ENCODE results near the gene ACTL10. TPM values are rescaled to one million over a fixed set of nuclear protein-coding genes. Genes with fewer than 3 reads are reported as not detected.

Gene ACTL10
- total RNA-seq, 2 donors from 2014 or later: 1.7 to 4.3 TPM

GRCh38 chr20:33663161-33664084 lies 3.3 kb upstream of the ACTL10 start:
- Mint-ChIP-seq H3K9me3 (no peaks in the 10 kb centered on the region), H3K36me3 (no peaks in the 10 kb centered on the region)
- peak; percentile 81 to 84 for ATAC-seq

DNA sequence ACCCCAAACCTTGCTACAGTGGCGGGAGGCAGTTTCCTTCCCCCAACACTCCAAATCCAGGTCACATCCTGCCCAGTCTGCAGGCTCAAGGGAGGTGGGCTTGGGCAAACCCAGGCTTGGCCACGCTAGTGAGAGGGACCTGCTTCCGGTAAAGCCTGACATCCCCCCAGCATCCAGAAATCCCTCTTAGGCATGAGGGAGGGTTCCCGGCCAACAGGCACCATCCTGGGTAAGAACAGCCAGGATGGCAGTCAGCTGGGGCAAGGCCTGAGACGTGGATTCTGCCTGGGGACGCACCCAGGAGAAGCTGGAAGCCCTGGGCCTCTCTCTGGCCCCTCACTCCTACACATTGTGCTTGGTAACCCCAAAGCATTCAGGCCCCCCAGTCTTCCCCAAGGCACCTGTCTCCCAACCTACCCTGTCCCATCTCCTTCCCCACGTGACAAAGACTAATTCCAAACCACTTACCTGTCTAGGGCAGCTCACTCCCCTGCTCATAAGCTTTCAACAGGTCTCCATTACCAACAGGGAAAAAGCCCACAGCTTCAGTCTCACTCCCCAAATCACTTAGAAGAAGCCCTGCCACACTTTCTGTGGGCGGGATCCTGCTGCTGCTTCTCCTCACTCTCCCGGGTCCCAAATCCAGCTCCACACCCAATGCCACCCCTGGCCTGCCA lies 2.5 kb upstream of the ACTL10 start:
- H3K27me3 Mint-ChIP-seq: no peaks in the 10 kb centered on the region
- H3K4me1 Mint-ChIP-seq (ENCODE audit: low read depth in 2 of 2): peaks cover 22 to 29% of the 10 kb centered on the region in 2 donors
- peak overlapping the region; percentile 87 for H3K4me3 Mint-ChIP-seq
- H3K27ac Mint-ChIP-seq: peak overlapping the region; percentile 80 to 86
- DNase-seq (ENCODE audit: low spot score) (no peak), ATAC-seq (no peak)
- H3K9me3 Mint-ChIP-seq: no peaks in the 10 kb centered on the region
- no peaks in the 10 kb centered on the region for H3K36me3 Mint-ChIP-seq

More at GRCh38 chr20:33663161-33664084, 3.3 kb upstream of the ACTL10 start:
- no peaks in the 10 kb centered on the region for H3K27me3 Mint-ChIP-seq
- peak overlapping the region; percentile 80 to 86 for H3K27ac Mint-ChIP-seq
- H3K4me1 Mint-ChIP-seq (ENCODE audit: low read depth in 2 of 2): peaks cover 22 to 27% of the 10 kb centered on the region in 2 donors
- DNase-seq (ENCODE audit: low spot score): peak; percentile 92
- H3K4me3 Mint-ChIP-seq: peak overlapping the region; percentile 87

DNA sequence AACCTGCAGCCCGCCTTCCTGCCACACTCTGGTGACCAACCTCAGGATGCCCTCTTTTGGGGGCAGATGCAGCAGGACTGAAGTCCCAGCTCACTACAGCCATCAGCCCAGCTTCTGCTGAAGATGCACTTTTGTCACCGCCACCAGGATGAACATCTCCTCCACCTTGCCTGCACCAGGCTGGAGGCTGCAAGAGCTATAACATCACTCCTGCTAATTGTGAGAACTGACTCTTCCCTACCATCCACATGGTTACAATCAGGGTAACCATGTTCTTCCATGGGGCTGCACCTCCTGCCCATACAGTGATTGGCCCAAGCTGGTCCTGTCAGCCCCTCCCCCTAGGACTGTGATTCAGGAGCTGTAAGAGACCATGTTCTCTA lies 2.0 kb upstream of the ACTL10 start:
- Mint-ChIP-seq H3K27ac (peak overlapping the region; percentile 80 to 86), H3K4me3 (peak overlapping the region; percentile 87), H3K27me3 (no peaks in the 10 kb centered on the region), H3K4me1 (ENCODE audit: low read depth in 2 of 2) (peaks cover 22 to 30% of the 10 kb centered on the region in 2 donors), H3K9me3 (no peaks in the 10 kb centered on the region), H3K36me3 (no peaks in the 10 kb centered on the region)
- no peak for DNase-seq (ENCODE audit: low spot score)
- no peak for ATAC-seq

GRCh38 chr20:33667245-33667675 lies 517 bp downstream of the ACTL10 start:
- Mint-ChIP-seq H3K9me3 (no peaks in the 10 kb centered on the region), H3K27me3 (no peaks in the 10 kb centered on the region), H3K4me3 (peak overlapping the region; percentile 78), H3K36me3 (no peaks in the 10 kb centered on the region), H3K27ac (peak overlapping the region; percentile 74 to 80), H3K4me1 (ENCODE audit: low read depth in 2 of 2) (peaks cover 22 to 35% of the 10 kb centered on the region in 2 donors)
- DNase-seq (ENCODE audit: low spot score) (no peak), ATAC-seq (peak; percentile 37 to 46)

- peak overlapping the region; percentile 78 for H3K4me3 Mint-ChIP-seq
- H3K27me3 Mint-ChIP-seq: no peaks in the 10 kb centered on the region
- peak; percentile 82 for DNase-seq (ENCODE audit: low spot score)
- peak overlapping the region; percentile 33 to 47 for H3K27ac Mint-ChIP-seq
- no peaks in the 10 kb centered on the region for H3K36me3 Mint-ChIP-seq
- ATAC-seq: peak; percentile 69 to 76
- H3K4me1 Mint-ChIP-seq (ENCODE audit: low read depth in 2 of 2): peaks cover 20 to 34% of the 10 kb centered on the region in 2 donors
- no peaks in the 10 kb centered on the region for H3K9me3 Mint-ChIP-seq
Observed at GRCh38 chr20:33667676-33668465, 1.1 kb downstream of the ACTL10 start.

GRCh38 chr20:33668466-33669155 lies 1.9 kb downstream of the ACTL10 start:
- Mint-ChIP-seq H3K27ac (peak overlapping the region in 1 of 2 donors; percentile 33), H3K4me3 (peak overlapping the region; percentile 78), H3K27me3 (no peaks in the 10 kb centered on the region), H3K36me3 (no peaks in the 10 kb centered on the region), H3K4me1 (ENCODE audit: low read depth in 2 of 2) (peaks cover 24 to 39% of the 10 kb centered on the region in 2 donors), H3K9me3 (no peaks in the 10 kb centered on the region)
- no peak for ATAC-seq
- DNase-seq (ENCODE audit: low spot score): no peak

GRCh38 chr20:33669224-33669623 lies 2.5 kb downstream of the ACTL10 start:
- Mint-ChIP-seq H3K4me1 (ENCODE audit: low read depth in 2 of 2) (peaks cover 28 to 38% of the 10 kb centered on the region in 2 donors), H3K27me3 (no peaks in the 10 kb centered on the region), H3K27ac (no peak overlapping the region), H3K4me3 (no peak overlapping the region), H3K36me3 (no peaks in the 10 kb centered on the region), H3K9me3 (no peaks in the 10 kb centered on the region)
- ATAC-seq (no peak), DNase-seq (ENCODE audit: low spot score) (no peak)

DNA sequence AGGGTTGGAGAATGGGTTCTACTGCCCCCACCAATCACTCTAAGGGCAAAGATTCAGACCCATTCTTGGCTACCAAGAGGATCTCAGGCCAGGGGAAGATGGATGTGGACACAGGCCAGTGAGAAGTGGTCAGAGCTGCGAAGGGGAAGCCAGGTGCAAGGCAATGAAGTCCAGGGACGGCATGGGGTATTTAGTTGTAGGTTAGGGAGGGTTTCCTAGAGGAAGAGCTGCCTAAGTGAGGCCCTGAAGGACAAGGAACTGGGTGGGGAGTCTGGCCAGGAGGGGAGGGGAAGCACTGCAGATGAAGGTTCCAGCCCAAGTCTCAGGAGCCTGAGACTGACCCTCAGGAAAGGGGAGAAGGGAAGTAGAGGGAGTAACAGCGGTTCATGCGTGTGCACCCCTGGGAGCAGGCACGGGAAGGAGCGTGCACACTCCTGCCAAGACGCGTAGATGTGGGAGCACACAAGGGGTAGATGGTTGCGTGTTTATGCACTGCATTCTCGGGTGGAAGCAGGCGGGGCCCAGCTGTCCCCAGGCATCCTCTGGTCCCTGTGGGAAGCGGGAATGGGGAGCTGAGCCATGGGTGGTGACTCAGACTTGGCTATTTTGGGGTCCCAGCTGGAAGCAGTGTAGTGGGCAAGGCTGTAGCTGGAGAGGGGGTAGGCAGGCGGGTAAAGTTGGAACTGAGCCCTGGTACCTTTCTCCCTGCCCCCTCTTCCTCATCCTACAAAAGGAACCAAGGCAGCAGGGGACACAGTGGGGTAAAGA lies 3.3 kb downstream of the ACTL10 start:
- H3K9me3 Mint-ChIP-seq: no peaks in the 10 kb centered on the region
- H3K27me3 Mint-ChIP-seq: no peaks in the 10 kb centered on the region
- DNase-seq (ENCODE audit: low spot score) (no peak), ATAC-seq (no peak)
- no peaks in the 10 kb centered on the region for H3K36me3 Mint-ChIP-seq
- H3K4me3 Mint-ChIP-seq: peak overlapping the region; percentile 6
- H3K27ac Mint-ChIP-seq: no peak overlapping the region
- peaks cover 24 to 33% of the 10 kb centered on the region in 2 donors for H3K4me1 Mint-ChIP-seq (ENCODE audit: low read depth in 2 of 2)

DNA sequence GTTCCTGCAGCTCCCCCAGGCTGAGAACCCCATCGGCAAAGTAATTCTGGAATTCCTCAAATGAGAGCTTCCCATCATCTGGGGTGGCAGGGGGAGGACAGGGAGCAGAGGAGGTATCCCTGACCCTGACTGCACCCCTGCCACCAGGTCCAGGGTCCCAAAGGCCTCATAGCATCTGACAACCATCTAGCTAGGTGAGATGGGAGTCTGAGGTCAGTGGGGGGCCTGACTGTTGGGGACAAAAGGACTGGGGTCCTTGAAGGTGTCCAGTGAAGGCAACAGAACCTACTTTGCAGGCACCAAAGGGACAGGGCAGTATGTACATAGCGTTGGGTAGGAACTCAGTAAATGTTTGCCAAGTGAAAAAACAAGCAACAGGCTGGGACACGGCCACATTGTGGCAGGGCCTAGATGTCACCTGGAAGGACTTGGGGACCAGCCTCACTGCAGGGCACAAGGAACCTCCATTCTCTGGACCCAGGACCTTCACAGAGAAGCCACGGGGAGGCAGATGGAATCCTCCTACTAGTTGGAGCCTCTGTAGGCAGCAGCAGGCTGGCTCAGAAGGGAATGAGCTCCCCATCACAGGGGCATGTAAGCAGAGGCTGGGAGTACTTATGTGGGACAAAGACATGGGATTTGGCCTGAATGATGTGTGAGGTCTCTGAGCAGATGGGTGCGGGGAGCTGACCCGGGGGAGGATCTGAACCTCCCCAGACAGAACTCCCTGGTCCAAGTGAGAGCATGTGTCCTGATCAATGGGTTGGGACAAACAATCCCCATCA lies 4.2 kb downstream of the ACTL10 start:
- ATAC-seq: no peak
- peaks cover 28 to 30% of the 10 kb centered on the region in 2 donors for H3K4me1 Mint-ChIP-seq (ENCODE audit: low read depth in 2 of 2)
- no peaks in the 10 kb centered on the region for H3K36me3 Mint-ChIP-seq
- DNase-seq (ENCODE audit: low spot score): no peak
- H3K27ac Mint-ChIP-seq: no peak overlapping the region
- H3K4me3 Mint-ChIP-seq: no peak overlapping the region
- no peaks in the 10 kb centered on the region for H3K27me3 Mint-ChIP-seq
- H3K9me3 Mint-ChIP-seq: no peaks in the 10 kb centered on the region

GRCh38 chr20:33671573-33672288 lies 5.0 kb downstream of the ACTL10 start:
- Mint-ChIP-seq H3K27ac (no peak overlapping the region), H3K4me1 (ENCODE audit: low read depth in 2 of 2) (peaks cover 22 to 23% of the 10 kb centered on the region in 2 donors), H3K27me3 (no peaks in the 10 kb centered on the region), H3K4me3 (no peak overlapping the region), H3K9me3 (no peaks in the 10 kb centered on the region), H3K36me3 (no peaks in the 10 kb centered on the region)
- no peak for DNase-seq (ENCODE audit: low spot score)
- no peak for ATAC-seq

- no peaks in the 10 kb centered on the region for H3K36me3 Mint-ChIP-seq
- H3K4me3 Mint-ChIP-seq: peak overlapping the region; percentile 98
- no peaks in the 10 kb centered on the region for H3K27me3 Mint-ChIP-seq
- H3K27ac Mint-ChIP-seq: peak overlapping the region in 1 of 2 donors; percentile 29
- H3K4me1 Mint-ChIP-seq (ENCODE audit: low read depth in 2 of 2): peaks cover 22% of the 10 kb centered on the region in 2 donors
- ATAC-seq (no peak), DNase-seq (ENCODE audit: low spot score) (no peak)
- H3K9me3 Mint-ChIP-seq: no peaks in the 10 kb centered on the region
Observed at GRCh38 chr20:33672426-33673113, 5.8 kb downstream of the ACTL10 start.

Measured in natural killer cell treated with Interleukin-12 subunit alpha and Interleukin-12 subunit beta and Interleukin-15 and Interleukin-18, amount 100 ng/mL, for 72 hours (primary cell).